GM06990 (cell line): Measurements from ENCODE around the gene ATP1A1.

Experiments used
- DNase-seq: peaks from one replicate; pipeline ENCODE4 v3.0.0-alpha.2; 2011; ENCODE audit not compliant: insufficient read length; ENCODE audit errors: extremely low read depth
- H3K27me3 ChIP-seq: replicated peaks from 2 replicates; pipeline ENCODE4 v1.6.0; 2011; ENCODE audit warnings: low read length; ENCODE audit not compliant: control insufficient read depth, insufficient read depth
- H3K36me3 ChIP-seq: 2 replicates; pipeline ENCODE4 v1.5.1; 2011; ENCODE audit warnings: low read length; ENCODE audit not compliant: control insufficient read depth, insufficient read depth
- H3K4me3 ChIP-seq: replicated peaks from 2 replicates; pipeline ENCODE4 v1.5.1; 2011; ENCODE audit warnings: low read depth, mild to moderate bottlenecking, control low read depth, low read length
- CTCF ChIP-seq: IDR thresholded peaks from 2 replicates; pipeline ENCODE4 v1.5.1; 2011; ENCODE audit warnings: low read length, control low read depth, mild to moderate bottlenecking, inconsistent platforms; ENCODE audit not compliant: insufficient read depth, poor library complexity, severe bottlenecking

Gene ATP1A1

GRCh38 chr1:116338400-116338799 is 34.6 kb upstream of the ATP1A1 start:
- DNase-seq = no peak
- no peaks in the 10 kb centered on the region for H3K36me3 ChIP-seq
- no peak overlapping the region for H3K4me3 ChIP-seq
- TF ChIP-seq CTCF = no peak
- H3K27me3 ChIP-seq = no peaks in the 10 kb centered on the region

- Histone ChIP-seq H3K36me3 (no peaks in the 10 kb centered on the region), H3K27me3 (no peaks in the 10 kb centered on the region), H3K4me3 (no peak overlapping the region)
- no peak for DNase-seq
- no peak for TF ChIP-seq CTCF
Measured at GRCh38 chr1:116340506-116341231, 32.4 kb upstream of the ATP1A1 start.

GRCh38 chr1:116343019-116343418 is 30.0 kb upstream of the ATP1A1 start:
- no peaks in the 10 kb centered on the region for H3K27me3 ChIP-seq
- no peak overlapping the region for H3K4me3 ChIP-seq
- no peaks in the 10 kb centered on the region for H3K36me3 ChIP-seq
- DNase-seq = no peak
- TF ChIP-seq CTCF = no peak

- no peaks in the 10 kb centered on the region for H3K27me3 ChIP-seq
- no peak for DNase-seq
- H3K4me3 ChIP-seq = no peak overlapping the region
- no peaks in the 10 kb centered on the region for H3K36me3 ChIP-seq
- no peak for TF ChIP-seq CTCF
Measured at GRCh38 chr1:116345011-116345410, 28.0 kb upstream of the ATP1A1 start.

GRCh38 chr1:116345843-116346242 is 27.2 kb upstream of the ATP1A1 start:
- H3K4me3 ChIP-seq = no peak overlapping the region
- no peak for TF ChIP-seq CTCF
- no peak for DNase-seq
- no peaks in the 10 kb centered on the region for H3K36me3 ChIP-seq
- H3K27me3 ChIP-seq = no peaks in the 10 kb centered on the region
